HG03521 (cell line): ENCODE data around the gene ARHGAP20.
A peak's percentile ranks its signal among the peaks of the same experiment; 100 is the strongest.

Source experiments
- ATAC-seq: cut with Tn5 transposase; IDR thresholded peaks from one replicate; pipeline ENCODE4 v1.9.1; 2021; ENCODE audit warnings: mild to moderate bottlenecking, moderate library complexity; ENCODE audit not compliant: unreplicated experiment

ARHGAP20 gene, protein sequence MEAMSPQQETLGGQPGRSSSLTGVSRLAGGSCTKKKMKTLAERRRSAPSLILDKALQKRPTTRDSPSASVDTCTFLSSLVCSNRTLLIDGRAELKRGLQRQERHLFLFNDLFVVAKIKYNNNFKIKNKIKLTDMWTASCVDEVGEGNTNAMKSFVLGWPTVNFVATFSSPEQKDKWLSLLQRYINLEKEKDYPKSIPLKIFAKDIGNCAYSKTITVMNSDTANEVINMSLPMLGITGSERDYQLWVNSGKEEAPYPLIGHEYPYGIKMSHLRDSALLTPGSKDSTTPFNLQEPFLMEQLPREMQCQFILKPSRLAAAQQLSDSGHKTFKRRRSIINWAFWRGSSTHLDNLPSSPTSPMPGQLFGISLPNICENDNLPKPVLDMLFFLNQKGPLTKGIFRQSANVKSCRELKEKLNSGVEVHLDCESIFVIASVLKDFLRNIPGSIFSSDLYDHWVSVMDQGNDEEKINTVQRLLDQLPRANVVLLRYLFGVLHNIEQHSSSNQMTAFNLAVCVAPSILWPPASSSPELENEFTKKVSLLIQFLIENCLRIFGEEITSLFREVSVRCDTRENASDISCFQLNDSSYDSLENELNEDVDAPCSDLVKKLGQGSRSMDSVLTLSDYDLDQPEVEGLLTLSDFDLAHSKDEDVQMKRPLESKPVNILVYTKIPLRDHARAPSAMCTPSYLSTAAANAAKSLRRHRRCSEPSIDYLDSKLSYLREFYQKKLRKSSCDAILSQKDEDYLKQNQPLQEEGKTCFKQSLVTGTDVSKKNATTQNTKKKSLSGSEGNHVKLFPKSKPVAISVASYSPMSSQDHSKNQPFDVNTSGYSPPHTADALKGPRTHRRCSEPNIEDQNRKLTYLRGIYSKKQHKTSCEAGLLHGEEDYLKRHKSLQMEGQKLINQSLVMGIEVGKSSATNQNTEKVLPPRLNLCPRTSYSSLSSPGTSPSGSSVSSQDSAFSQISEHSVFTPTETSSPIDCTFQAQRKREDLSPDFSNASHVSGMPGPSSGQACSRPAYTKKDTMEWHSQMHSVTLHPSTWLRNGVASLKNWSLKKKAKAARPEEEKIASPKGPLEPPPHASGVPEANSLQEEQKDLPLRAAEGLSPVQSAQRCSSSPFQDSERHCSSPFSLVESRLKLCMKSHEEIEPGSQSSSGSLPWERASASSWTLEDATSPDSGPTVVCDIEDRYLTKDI

DNA sequence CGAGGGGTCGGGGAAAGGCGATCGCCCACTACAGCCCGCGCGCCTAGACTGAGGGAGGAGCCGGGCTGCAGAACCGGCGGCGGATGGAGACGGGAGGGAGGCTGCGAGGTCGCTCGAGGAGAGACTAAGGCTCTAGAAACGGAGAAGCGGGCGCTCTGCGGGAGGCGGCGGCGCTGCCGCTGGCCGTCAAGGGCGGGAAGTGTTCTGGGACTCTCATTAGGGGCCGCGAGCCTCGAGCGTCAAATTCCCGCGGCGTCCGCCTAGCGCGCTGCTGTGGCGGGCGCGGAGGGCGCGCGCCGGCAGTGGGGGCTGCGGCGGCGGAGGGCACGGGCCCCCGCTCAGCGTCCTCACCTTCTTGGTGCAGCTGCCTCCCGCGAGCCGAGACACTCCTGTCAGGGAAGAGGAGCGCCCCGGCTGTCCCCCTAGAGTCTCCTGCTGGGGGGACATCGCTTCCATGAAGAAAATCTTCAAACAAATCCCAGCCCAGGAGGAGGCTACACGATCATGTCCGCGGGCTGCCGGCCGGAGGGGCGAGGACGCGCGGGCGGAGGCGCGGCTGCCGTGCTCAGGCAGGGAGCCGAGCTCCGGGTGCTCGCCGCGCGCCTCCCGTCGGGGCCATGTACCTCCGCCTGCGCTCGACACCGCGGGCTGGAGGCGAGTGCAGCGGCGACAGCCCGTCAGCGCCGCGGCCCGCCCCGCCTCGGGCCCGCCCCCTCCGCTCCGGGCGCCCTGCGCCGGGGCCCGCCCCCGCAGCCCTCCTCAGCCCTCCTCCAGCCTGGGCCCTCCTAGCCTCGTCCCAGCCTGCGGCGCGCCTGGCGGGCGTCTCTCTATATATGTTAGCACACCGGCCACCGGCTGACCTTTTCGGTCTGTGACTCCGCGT is at the start of gene ARHGAP20:
ARHGAP20 (minus strand) TSS at position 662 of the 883 bp plus-strand sequence; CDS start at position 456, 206 bp downstream.
- ATAC-seq = peak; percentile 82

DNA sequence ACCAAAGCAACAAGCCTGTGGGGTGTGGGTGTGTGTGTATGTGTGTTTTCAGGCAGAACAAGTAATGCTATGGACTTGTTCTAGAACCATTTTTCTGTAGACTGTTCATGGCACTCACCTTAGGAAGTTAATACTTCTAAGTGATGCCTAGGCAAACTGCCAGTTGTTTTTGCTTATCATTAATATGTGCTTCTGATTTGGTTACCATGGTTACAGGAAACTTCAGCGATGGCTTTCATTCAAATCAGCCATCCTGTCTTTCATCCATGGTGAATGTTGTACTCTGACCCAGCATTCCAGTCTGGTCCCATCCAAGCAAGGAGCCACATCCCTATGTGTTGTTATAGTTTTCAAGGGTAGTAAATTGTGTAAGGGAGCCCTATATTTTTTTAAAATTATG is 49.8 kb upstream of the ARHGAP20 start:
- ATAC-seq = no peak

DNA sequence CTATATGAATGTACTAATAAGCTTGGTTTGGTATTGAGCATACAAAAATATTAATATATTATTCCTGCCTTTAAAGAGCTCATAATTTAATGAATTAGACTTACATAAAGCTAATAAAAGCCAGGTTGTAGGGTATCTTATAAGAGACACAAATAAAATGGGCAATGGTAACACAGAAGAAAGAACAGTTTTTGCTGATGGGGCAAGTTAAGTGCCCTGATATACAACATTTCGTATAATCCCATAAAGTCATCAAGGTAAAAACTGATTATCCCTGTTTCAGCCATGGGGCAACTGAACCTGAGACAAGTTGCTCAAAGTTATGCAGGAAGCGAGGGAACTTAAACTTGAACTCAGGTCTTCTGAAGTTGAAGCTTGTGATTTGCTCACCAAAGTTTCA is 48.9 kb upstream of the ARHGAP20 start:
- no peak for ATAC-seq

DNA sequence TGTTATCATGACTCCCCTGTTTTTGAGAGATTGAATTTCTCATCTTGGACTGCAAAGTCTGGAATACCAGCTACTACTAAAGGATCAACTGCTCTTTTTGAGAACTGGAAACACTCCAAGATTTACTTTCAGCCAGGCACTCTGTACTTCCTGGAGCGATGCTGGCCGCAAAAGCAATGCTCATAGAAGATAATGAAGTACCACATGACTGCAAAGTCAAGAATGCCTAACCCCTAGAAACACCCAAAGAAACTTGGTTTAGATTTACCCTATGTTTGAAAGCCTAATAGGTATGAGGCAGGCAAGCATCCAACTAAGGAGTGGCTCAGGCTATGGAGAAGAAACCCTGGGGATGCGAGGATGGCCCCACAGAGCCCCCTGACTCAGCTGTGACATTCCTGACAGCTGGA is 47.7 kb upstream of the ARHGAP20 start:
- ATAC-seq = no peak

DNA sequence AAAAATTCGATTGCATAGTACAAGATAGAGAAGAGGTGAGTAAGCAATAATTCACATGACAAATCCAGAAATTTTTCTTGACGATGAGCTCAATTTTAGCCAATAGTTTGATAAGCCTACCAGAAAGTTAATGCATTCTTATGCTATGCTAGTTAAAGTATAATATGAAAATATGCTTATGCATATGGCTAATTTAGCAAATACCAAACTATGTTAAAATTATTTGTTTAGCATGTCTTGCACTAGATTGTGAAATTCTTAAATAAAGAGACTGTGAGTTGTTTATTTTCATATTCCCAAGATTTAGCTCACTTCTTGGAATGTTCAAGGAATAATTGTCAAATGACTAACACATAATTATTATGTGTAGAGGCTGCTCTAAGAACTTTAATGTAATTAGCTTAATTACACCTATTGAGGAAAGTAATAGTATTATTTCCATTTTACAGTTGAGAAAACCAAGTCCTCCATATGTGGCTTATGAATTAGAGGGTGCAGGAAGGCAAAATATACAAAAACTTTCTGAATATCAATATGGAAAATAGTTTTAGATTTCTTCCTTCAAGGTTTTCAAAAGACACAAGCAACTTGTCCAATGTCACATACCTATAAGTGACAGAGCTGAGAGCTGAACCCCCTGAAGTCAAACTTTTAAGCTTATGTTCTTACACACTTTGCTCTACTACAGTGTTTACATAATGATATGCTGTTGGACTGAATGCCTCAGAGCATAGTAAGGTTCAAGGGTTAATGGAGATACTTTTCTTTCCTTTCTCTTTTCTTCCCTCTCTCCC is 45.9 kb upstream of the ARHGAP20 start:
- ATAC-seq = no peak

DNA sequence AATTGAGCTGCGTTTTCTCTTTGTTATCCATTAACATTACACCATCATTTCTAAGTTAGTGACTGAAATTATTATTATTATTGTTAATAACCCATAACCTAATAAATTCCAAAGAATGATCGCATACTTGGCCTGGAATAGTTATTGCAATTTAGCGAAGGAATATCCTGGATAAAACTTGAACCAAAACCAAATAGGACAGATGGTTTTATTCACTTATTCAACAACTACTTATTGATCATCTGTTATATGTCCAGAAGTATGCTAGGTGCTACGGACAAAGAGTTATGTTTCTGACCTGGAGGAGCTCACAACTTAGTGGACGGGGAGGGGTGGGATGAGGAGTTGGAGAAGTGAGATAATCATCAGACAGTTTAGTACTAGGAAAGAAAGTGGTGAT is 44.8 kb upstream of the ARHGAP20 start:
- ATAC-seq = no peak

DNA sequence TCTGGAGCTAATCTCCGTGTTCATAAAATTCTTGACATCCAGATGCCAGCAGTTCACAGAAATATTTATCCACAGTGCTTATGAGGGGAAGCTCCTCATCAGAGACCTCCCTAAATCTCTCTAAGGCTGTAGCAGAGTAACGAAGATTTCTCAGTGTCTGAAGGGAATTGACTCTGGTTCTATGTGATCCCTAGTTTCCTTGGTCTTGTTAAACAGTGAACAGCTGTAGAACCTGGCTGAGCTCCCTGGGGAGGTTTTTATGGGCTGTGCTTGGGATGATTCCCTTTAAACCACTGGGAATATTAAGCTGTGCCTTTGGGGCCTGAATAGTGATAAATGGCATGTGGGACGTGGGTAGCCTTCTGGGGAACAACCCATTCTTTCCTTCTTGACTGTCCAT is 43.7 kb upstream of the ARHGAP20 start:
- ATAC-seq = no peak

DNA sequence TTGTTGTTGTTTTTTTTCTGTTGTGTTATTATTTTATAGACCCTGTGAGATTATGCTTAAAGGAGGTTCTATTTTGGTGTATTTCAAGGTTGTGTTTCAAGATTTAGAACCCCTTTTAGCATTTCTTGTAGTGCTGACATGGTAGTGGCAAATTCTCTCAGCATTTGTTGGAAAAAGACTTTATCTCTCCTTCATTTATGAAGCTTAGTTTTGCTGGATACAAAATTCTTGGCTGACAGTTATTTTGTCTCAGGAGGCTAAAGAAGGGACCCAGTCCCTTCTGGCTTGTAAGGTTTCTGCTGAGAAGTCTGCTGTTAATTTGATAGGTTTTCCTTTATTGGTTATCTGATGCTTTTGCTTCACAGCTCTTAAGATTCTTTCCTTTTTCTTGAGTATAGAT is 40.7 kb upstream of the ARHGAP20 start:
- ATAC-seq = no peak

DNA sequence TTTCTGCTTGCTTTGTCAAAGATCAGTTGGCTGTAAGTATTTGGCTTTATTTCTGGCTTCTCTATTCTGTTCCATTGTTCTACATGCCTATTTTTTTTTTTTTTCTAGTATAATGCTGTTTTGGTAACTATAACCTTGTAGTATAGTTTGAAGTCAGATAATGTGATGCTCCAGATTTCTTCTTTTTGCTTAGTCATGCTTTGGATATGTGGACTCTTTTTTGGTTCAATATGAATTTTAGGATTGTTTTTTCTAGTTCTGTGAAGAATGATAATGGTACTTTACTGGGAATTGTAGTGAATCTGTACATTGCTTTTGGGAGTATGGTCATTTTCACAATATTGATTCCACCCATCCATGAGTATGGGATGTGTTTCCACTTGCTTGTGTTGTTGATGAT is 37.9 kb upstream of the ARHGAP20 start:
- no peak for ATAC-seq

DNA sequence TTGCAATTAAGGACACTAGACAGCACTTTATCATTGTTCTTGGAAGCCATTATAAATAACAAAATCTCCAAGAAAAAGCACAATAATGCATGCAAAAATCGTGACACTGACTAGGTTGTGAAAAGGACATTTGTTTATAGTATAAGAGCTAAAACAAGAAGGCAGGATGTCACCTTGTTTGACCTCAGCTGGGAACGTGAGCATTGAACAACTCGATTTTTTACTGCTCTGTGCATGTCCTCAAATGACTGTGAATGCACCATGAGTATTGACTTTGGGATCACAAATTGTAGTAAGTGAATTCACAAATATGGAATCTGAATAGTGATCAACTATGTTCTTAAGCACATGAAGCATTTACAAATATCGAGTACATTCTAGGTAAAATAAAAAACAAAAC is 35.3 kb upstream of the ARHGAP20 start:
- no peak for ATAC-seq

DNA sequence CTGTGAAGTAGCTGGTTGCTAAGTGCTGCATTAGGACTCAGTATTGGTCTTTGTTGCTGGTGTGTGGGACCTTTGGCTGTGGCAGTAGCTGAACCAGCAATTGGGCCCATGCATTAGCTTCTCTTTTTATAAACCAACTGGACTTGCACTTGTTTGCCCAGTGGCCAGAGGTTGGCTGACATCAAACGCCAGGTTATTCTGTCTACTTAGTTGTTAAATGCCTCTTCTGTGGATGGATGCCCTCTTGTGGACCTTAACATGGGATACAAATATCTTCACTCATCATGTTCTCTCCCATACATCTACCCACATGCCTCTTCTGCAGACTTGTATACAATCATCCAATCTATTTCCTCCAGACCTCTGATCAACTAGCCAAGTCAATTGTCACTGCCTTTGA is 26.4 kb upstream of the ARHGAP20 start:
- no peak for ATAC-seq

DNA sequence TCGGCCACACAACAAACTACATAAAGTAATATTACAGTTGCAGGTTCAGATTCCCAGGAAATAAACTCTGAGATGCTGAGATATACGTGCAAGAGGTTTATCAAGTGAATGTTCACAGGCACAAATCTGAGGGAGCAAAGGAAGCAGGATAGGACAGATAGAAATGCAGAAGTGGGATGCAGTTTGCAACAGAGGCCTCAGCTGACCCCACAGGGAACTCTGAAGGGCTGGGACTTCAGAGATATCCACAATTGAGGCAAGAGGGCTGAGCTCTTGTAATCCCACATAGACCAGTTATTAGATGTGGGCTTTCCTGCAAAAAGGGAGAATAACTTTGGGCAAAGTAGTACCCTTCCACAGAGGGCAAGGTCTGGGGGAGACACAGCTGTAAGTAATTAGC is 25.4 kb upstream of the ARHGAP20 start:
- no peak for ATAC-seq

DNA sequence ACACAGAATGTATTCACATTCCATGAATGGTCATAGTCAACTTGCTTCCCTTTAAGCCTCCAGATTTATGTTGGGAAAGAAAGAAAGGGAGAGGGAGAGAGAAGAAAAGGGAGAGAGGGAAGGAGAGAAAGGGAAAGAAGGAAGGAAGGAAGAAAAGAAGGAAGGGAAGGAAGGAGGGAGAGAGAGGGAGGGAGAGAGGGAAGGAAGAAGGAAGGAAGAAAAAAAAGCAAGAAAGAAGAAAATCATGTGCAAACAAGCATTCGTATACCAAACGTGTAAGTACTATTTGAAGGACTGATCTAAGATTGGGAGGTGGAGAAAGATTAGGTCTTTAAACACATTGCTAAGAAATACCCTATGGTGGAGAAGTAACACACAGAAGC is 23.9 kb upstream of the ARHGAP20 start:
- no peak for ATAC-seq

DNA sequence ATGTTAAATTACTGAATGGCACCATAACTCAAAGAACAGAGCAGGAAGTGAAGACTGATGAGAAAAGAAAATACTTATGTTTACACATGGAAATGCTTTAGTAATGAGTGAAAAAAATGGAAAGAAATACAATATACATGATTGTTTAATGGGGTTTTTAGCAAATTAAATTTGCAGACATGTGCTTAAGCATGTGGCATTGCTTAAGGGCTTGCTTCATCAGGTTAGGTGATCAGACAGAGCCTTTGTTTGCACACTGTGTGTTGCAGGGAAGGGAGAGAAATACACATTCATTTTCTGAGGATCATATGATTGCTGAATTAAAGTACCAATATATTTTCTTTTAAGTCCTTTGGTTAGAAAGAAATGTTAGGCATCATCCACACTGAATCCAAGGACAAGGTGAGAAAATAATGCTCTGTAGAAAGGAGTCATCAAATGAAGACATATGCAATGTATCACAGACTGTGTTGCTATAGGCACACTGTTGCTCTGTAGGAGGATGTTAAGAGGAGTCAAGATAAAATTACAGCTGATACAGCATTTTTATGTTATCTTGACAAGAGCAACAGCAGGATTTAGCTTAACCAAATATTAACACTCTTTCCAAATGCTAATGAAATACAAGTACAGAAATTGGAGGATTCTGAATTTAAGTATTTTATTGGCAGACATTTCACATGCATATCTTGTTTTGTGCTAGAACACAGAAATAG is 23.4 kb upstream of the ARHGAP20 start:
- no peak for ATAC-seq

DNA sequence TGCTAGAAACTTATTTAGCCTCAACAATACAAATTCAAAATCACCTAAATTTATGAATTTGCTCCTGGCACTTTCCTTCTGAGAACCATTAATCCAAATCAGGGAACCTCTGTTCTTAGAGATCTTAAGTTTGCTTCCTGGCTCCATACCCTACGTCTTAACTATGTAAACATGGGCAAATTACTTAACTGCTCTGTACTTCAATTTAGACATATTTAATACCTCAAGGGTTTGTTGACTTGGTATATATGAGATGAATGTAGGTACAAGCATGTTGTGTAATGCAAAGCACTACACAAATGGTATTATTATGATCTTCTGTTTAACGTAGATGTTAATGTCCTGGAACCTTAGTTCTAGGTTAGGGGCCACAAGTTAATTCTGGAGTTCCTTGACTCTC is 22.6 kb upstream of the ARHGAP20 start:
- no peak for ATAC-seq

DNA sequence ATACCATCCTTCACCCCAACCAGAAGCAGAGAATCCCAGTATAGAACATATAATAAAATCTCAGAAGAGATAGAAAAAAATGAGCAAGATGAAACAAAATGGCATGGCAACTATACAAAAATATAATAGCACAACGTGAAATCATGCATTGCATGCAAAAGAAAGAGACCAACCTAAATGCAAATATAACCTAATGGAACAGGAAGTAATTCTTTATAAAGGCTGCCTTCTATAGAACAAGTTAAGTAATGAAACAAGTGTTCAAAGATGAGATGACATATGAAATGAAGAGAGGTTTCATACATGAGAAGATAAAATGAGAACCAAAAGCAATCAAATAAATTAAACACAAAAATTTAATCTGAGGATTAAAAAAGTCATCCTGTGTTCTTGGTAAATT is 18.5 kb upstream of the ARHGAP20 start:
- no peak for ATAC-seq

DNA sequence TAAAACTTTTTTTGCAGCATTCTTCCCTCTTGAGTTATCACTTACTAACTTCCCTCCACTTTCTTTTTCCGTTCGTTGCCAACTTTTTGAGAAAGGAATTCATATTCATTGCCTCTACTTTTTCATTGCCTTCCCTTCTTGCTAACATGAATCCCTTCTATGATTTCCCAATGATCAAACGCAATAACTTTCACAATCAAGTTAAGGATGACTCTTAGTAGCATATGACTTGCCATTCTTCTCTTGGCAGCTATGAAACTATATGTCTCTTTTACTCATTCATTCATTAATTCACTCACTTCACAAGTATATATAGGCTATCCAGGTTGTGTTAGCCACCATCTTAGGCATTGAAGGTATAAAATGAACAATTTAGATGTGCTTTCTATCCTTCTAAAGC is 16.6 kb upstream of the ARHGAP20 start:
- ATAC-seq = no peak

DNA sequence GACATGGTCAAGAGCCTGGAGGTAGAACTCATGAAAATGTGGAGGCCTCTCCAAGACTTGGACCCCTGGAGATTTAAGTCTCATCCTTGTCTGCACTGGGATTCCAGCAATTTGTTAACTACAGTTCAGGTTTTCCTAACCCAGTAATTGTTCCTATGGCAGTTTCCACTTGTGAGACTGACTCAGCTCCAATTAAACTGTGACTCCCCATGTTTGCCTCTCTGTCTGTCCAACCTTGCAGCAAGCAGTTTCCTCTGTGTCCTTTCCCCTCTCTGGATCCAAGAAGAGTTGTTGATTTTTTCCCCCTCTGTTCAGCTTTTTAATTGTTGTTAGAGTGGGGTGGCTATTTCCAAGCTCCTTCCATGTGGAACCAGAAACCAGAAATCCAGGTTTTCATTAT is 16.2 kb upstream of the ARHGAP20 start:
- ATAC-seq = no peak

DNA sequence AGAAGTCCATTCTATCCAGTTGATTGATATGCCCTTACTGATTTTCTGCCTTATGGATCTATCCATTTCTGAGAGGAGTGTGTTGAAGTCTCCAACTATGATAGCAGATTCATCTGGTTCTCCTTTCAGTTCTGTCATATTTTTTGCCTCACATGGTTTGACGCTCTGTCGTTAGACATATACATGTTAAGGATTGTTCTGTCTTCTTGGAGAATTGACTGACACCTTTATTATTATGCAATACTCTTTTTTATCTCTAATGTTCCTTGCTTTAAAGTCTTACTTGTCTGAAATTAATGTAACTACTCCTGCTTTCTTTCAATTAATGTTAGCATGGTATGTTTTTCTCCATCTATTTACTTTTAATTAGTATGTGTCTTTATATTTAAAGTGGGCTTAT is 12.1 kb upstream of the ARHGAP20 start:
- no peak for ATAC-seq
